H1 (cell line): ENCODE data around the gene USP24.

Experiments used
- BACH1 ChIP-seq: IDR thresholded peaks from 2 replicates; pipeline ENCODE4 v1.6.1; 2012; ENCODE audit warnings: low read length, improper control_type of control experiment
- BRCA1 ChIP-seq: IDR thresholded peaks from 2 replicates; pipeline ENCODE4 v1.6.1; 2012; ENCODE audit warnings: low read depth, low read length, improper control_type of control experiment
- CTCF ChIP-seq, 3 experiments: IDR thresholded peaks; 1 replicate in 2 of 3; 2 replicates in 1 of 3; pipeline versions ENCODE4 v1.5.1 to v1.6.1; 2011; ENCODE audit warnings: low read length in 3 of 3, mild to moderate bottlenecking in 3 of 3, inconsistent platforms in 2 of 3, low read depth in 1 of 3, moderate library complexity in 1 of 3; ENCODE audit not compliant: insufficient read depth in 1 of 3; ENCODE audit errors: control extremely low read depth in 1 of 3
- EP300 ChIP-seq, 2 experiments: IDR thresholded peaks; 1 replicate in 1 of 2; 2 replicates in 1 of 2; pipeline ENCODE4 v1.6.1; 2011 to 2012; ENCODE audit warnings: low read depth in 2 of 2, low read length in 2 of 2, mild to moderate bottlenecking in 2 of 2, borderline replicate concordance in 1 of 2, inconsistent platforms in 1 of 2, moderate library complexity in 1 of 2
- EZH2 ChIP-seq: fragments of 200-600 bp; sonication (generic); IDR thresholded peaks from 2 replicates; pipeline ENCODE4 v1.7.1; 2012; ENCODE audit warnings: low read depth, mild to moderate bottlenecking, moderate library complexity, low read length, inconsistent platforms; ENCODE audit not compliant: severe bottlenecking
- JUND ChIP-seq: IDR thresholded peaks from 2 replicates; pipeline ENCODE4 v1.6.1; 2011; ENCODE audit warnings: mild to moderate bottlenecking, improper control_type of control experiment, low read length
- MAX ChIP-seq: IDR thresholded peaks from 2 replicates; pipeline ENCODE4 v1.6.1; 2012; ENCODE audit warnings: inconsistent platforms
- POLR2A ChIP-seq, 2 experiments: IDR thresholded peaks; 1 replicate in 1 of 2; 2 replicates in 1 of 2; pipeline ENCODE4 v1.6.1; 2011; ENCODE audit warnings: low read depth in 2 of 2, low read length in 2 of 2, mild to moderate bottlenecking in 2 of 2; ENCODE audit errors: control extremely low read depth in 1 of 2
- TBP ChIP-seq: IDR thresholded peaks from 2 replicates; pipeline ENCODE4 v1.6.1; 2011; ENCODE audit warnings: low read depth, low read length, improper control_type of control experiment
- USF2 ChIP-seq: IDR thresholded peaks from 2 replicates; pipeline ENCODE4 v1.6.1; 2011; ENCODE audit warnings: low read length, improper control_type of control experiment
- YY1 ChIP-seq: IDR thresholded peaks from 2 replicates; pipeline ENCODE4 v1.6.1; 2011; ENCODE audit warnings: low read depth, mild to moderate bottlenecking, low read length
- ZNF274 ChIP-seq: IDR thresholded peaks from 2 replicates; pipeline ENCODE4 v1.7.0; 2012; ENCODE audit warnings: low read length, borderline replicate concordance; ENCODE audit errors: extremely low read depth

GRCh38 chr1:55038552-55038838 lies 176.7 kb downstream of the USP24 start:
- TF ChIP-seq YY1 (no peak), CTCF (IDR thresholded peaks at IDR 0.05; ENCODE audit: control extremely low read depth in 1 of 3, insufficient read depth in 1 of 3, low read depth in 1 of 3, low read length in 3 of 3) (no peak), BACH1 (no peak), MAX (no peak), JUND (no peak), POLR2A (IDR thresholded peaks at IDR 0.05; ENCODE audit: control extremely low read depth in 1 of 2, low read depth in 2 of 2, low read length in 2 of 2) (no peak), EP300 (IDR thresholded peaks at IDR 0.05; ENCODE audit: borderline replicate concordance in 1 of 2, low read depth in 2 of 2, low read length in 2 of 2) (no peak), EZH2 (no peak), USF2 (no peak), ZNF274 (no peak), BRCA1 (no peak), TBP (no peak)
